ENCODE results near the gene BST1. TPM values are rescaled to one million over a fixed set of nuclear protein-coding genes. Genes with fewer than 3 reads are reported as not detected.

The BST1 gene
- polyA plus RNA-seq, 3 donors: 140 to 297 (median 266) TPM

DNA sequence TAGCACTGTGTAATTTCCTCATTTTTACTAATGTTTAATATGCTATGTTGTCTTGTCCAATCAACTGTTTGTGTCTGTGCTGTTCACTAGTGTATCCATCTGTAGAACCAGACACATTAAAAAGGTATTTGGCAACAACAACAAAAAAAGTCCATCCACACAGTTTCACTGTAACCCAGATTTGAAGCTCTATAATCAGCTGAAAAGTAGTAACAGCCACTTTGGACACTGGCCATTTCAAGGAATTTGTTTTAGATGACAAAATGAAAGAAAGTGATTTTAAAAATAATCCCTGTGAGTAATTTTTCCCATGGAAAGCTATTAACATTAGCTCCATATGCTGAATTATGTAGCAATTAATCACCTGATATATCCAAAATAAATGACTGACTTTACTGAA is 45.5 kb upstream of the BST1 start:
- no peaks in the 10 kb centered on the region for H3K36me3 ChIP-seq (replicated peaks in 1 of 2; ENCODE audit: control insufficient read depth in 1 of 2, insufficient read depth in 2 of 2, low read length in 2 of 2)
- peak in 1 of 3 donors; percentile 17 for DNase-seq
- peaks cover 6 to 19% of the 10 kb centered on the region in 2 donors for H3K36me3 Mint-ChIP-seq
- peak overlapping the region; percentile 46 to 98 (median 72) for H3K4me3 ChIP-seq (replicated peaks in 1 of 3; ENCODE audit: low read depth in 2 of 3, low read length in 3 of 3)
- intact Hi-C loops (cut with micrococcal nuclease): loop anchor here (5.0 kb wide), 2 partner anchors 35 to 655 kb away; partner anchors contain the start of gene CPEB2 (in 1 of the 2)
- H3K4me3 Mint-ChIP-seq: peak overlapping the region; percentile 80 to 96
- H3K27me3 ChIP-seq (ENCODE audit: control insufficient read depth in 2 of 2, insufficient read depth in 2 of 2, low read length in 2 of 2): no peaks in the 10 kb centered on the region
- peaks cover 65% of the 10 kb centered on the region for H3K4me1 Mint-ChIP-seq
- peak overlapping the region; percentile 14 for H2AFZ ChIP-seq (ENCODE audit: insufficient read depth, low read depth, low read length, poor library complexity, severe bottlenecking)
- H3K9me3 ChIP-seq (replicated peaks in 1 of 2; ENCODE audit: control insufficient read depth in 1 of 2, insufficient read depth in 1 of 2, low read length in 2 of 2): no peaks in the 10 kb centered on the region
- peak overlapping the region; percentile 85 to 99 (median 97) for H3K27ac Mint-ChIP-seq
- H4K20me1 ChIP-seq (ENCODE audit: insufficient read depth, low read length): peaks cover 7% of the 10 kb centered on the region
- H3K9me3 Mint-ChIP-seq: no peaks in the 10 kb centered on the region
- peak overlapping the region; percentile 97 for H3K4me2 ChIP-seq (replicated peaks; ENCODE audit: extremely low read depth, low read length, poor library complexity, severe bottlenecking)
- H3K4me1 ChIP-seq (ENCODE audit: control insufficient read depth in 1 of 2, insufficient read depth in 2 of 2, low read length in 2 of 2): peaks cover 64 to 83% of the 10 kb centered on the region in 2 donors
- no peaks in the 10 kb centered on the region for H3K27me3 Mint-ChIP-seq (ENCODE audit: low read depth in 3 of 3)
- TF ChIP-seq, protein P1, sequence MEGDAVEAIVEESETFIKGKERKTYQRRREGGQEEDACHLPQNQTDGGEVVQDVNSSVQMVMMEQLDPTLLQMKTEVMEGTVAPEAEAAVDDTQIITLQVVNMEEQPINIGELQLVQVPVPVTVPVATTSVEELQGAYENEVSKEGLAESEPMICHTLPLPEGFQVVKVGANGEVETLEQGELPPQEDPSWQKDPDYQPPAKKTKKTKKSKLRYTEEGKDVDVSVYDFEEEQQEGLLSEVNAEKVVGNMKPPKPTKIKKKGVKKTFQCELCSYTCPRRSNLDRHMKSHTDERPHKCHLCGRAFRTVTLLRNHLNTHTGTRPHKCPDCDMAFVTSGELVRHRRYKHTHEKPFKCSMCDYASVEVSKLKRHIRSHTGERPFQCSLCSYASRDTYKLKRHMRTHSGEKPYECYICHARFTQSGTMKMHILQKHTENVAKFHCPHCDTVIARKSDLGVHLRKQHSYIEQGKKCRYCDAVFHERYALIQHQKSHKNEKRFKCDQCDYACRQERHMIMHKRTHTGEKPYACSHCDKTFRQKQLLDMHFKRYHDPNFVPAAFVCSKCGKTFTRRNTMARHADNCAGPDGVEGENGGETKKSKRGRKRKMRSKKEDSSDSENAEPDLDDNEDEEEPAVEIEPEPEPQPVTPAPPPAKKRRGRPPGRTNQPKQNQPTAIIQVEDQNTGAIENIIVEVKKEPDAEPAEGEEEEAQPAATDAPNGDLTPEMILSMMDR (IDR thresholded peaks at IDR 0.05): no peak
- no peak overlapping the region for H3K9ac ChIP-seq (ENCODE audit: insufficient read depth, low read length, poor library complexity, severe bottlenecking)
- H3K27ac ChIP-seq (ENCODE audit: low read depth in 1 of 2, low read length in 2 of 2): peak overlapping the region in 1 of 2 donors; percentile 97
- H3K79me2 ChIP-seq (ENCODE audit: insufficient read depth, low read length): peaks cover 93% of the 10 kb centered on the region

DNA sequence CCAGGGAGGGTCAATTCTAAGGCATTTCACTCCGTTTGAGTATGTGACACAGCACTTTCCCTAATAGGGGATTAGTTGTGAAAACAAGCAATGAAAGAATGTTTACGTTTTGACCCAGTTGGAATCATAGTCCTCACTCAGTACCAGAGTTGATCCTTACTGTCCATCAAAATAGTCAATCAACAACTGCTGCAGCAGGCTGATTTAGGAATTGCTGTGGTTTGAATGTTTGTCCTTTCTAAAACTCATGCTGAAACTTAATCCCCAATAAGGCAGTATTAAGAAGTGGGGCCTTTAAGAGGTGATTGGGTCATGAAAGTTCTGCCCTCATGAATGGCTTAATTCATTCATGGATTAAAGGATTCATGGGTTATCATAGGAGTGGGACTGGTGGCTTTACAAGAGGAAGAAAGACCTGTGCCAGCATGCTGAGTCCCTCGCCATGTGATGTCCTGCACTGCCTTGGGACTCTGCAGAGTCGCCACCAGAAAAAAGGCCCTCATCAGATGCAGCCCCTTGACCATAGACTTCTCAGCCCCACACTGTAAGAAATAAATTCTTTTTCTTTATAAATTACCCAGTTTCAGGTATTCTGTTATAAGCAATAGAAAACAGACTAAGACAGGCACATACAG is 44.6 kb upstream of the BST1 start:
- Histone ChIP-seq H3K79me2 (ENCODE audit: insufficient read depth, low read length) (peaks cover 93% of the 10 kb centered on the region), H2AFZ (ENCODE audit: insufficient read depth, low read depth, low read length, poor library complexity, severe bottlenecking) (peak overlapping the region; percentile 26), H3K9me3 (replicated peaks in 1 of 2; ENCODE audit: control insufficient read depth in 1 of 2, insufficient read depth in 1 of 2, low read length in 2 of 2) (no peaks in the 10 kb centered on the region), H3K4me3 (replicated peaks in 1 of 3; ENCODE audit: low read depth in 2 of 3, low read length in 3 of 3) (peak overlapping the region; percentile 46 to 98 (median 72)), H4K20me1 (ENCODE audit: insufficient read depth, low read length) (peaks cover 2% of the 10 kb centered on the region), H3K27ac (ENCODE audit: low read depth in 1 of 2, low read length in 2 of 2) (peak overlapping the region; percentile 63 to 97), H3K4me1 (ENCODE audit: control insufficient read depth in 1 of 2, insufficient read depth in 2 of 2, low read length in 2 of 2) (peaks cover 69 to 83% of the 10 kb centered on the region in 2 donors), H3K27me3 (ENCODE audit: control insufficient read depth in 2 of 2, insufficient read depth in 2 of 2, low read length in 2 of 2) (no peaks in the 10 kb centered on the region), H3K36me3 (replicated peaks in 1 of 2; ENCODE audit: control insufficient read depth in 1 of 2, insufficient read depth in 2 of 2, low read length in 2 of 2) (no peaks in the 10 kb centered on the region), H3K9ac (ENCODE audit: insufficient read depth, low read length, poor library complexity, severe bottlenecking) (peak overlapping the region; percentile 42), H3K4me2 (replicated peaks; ENCODE audit: extremely low read depth, low read length, poor library complexity, severe bottlenecking) (peak overlapping the region; percentile 97)
- H3K9me3 Mint-ChIP-seq: no peaks in the 10 kb centered on the region
- H3K4me1 Mint-ChIP-seq: peaks cover 62% of the 10 kb centered on the region
- TF ChIP-seq, protein P1 (IDR thresholded peaks at IDR 0.05): no peak
- peak overlapping the region; percentile 85 to 99 (median 98) for H3K27ac Mint-ChIP-seq
- intact Hi-C loops (cut with micrococcal nuclease): loop anchor here (5.0 kb wide), 2 partner anchors 34 to 656 kb away; partner anchors contain the start of gene CPEB2 (in 1 of the 2)
- WGBS (ENCODE audit: insufficient coverage): 27% methylated on average over 2 of the region's 4 CpGs
- peak overlapping the region; percentile 80 to 96 for H3K4me3 Mint-ChIP-seq
- DNase-seq: peak in 1 of 3 donors; percentile 34
- no peaks in the 10 kb centered on the region for H3K27me3 Mint-ChIP-seq (ENCODE audit: low read depth in 3 of 3)
- H3K36me3 Mint-ChIP-seq: peaks cover 6 to 16% of the 10 kb centered on the region in 2 donors
